Right ventricle myocardium superior (tissue), 1 donor: Measurements from ENCODE around the gene SDR42E2. TPM values are rescaled to one million over a fixed set of nuclear protein-coding genes. Genes with fewer than 3 reads are reported as not detected.
"Not testable (repeated sequence)": the region's sequence is repeated elsewhere in the genome, so short reads cannot be mapped to it uniquely, and the experiment has no call there.

Experiments
- ATAC-seq: fragments of 200-7000 bp; cut with Tn5 transposase; one replicate; pipeline ENCODE4 v1.9.1; 2020; ENCODE audit warnings: mild to moderate bottlenecking; ENCODE audit not compliant: poor library complexity
- DNase-seq: peaks from one replicate; pipeline ENCODE4 v3.0.0-alpha.2; 2020
- intact Hi-C: fragments of 100-400 bp; cut with DNase I; formaldehyde crosslinking; loops from one replicate; pipeline ENCODE4 v1.11.2; 2022
- total RNA-seq: library from RNA; stranded (reverse); fragmentation: NEBNext Ultra II Directional; extraction: Animal tissue kit (Norgen Biotek cat#: 25700); gene quantifications from one replicate; pipeline ENCODE4 v1.2.1, GENCODE V29; 2021
- donor health status: DM: no; HTN: yes; CAD: no; lungs with severe emphysema.

Gene SDR42E2
- total RNA-seq, 1 donor from 2014 or later: not detected

- no peak for ATAC-seq
- no peak for DNase-seq
- intact Hi-C loops: loop anchor here (5.0 to 10.0 kb wide), 3 partner anchors 103 to 233 kb away; partner anchors contain the start of genes PDZD9 and UQCRC2
Observed at GRCh38 chr16:22188267-22188594, 25.9 kb downstream of the SDR42E2 start.

- ATAC-seq (no peak), DNase-seq (peak; percentile 65)
- intact Hi-C loops: loop anchor here (5.0 to 10.0 kb wide), 3 partner anchors 104 to 234 kb away; partner anchors contain the start of genes PDZD9 and UQCRC2
Observed at GRCh38 chr16:22188595-22189442, 26.5 kb downstream of the SDR42E2 start.

- intact Hi-C loops: loop anchor here (5.0 to 10.0 kb wide), 3 partner anchors 105 to 235 kb away; partner anchors contain the start of genes PDZD9 and UQCRC2
- DNase-seq: peak; percentile 76
- ATAC-seq: no peak
Observed at GRCh38 chr16:22189473-22190080, 27.3 kb downstream of the SDR42E2 start.

GRCh38 chr16:22190081-22190775, 27.9 kb downstream of the SDR42E2 start:
- peak; percentile 78 for ATAC-seq
- intact Hi-C loops: no loop called here
- peak; percentile 85 for DNase-seq

GRCh38 chr16:22190776-22191531, 28.6 kb downstream of the SDR42E2 start:
- ATAC-seq: peak; percentile 81
- intact Hi-C loops: no loop called here
- peak; percentile 100 for DNase-seq

- ATAC-seq (no peak), DNase-seq (no peak)
- intact Hi-C loops: no loop called here
Observed at GRCh38 chr16:22191532-22192260, 29.4 kb downstream of the SDR42E2 start.

GRCh38 chr16:22192261-22193062, 30.2 kb downstream of the SDR42E2 start:
- ATAC-seq: peak; percentile 27
- DNase-seq: peak; percentile 90
- intact Hi-C loops: no loop called here

GRCh38 chr16:22193063-22193411, 30.7 kb downstream of the SDR42E2 start:
- intact Hi-C loops: no loop called here
- no peak for ATAC-seq
- DNase-seq: no peak

- intact Hi-C loops: loop anchor here (1.0 kb wide), 1 partner anchor 102 kb away; the partner anchor contains the start of gene POLR3E
- DNase-seq: no peak
- no peak for ATAC-seq
Observed at GRCh38 chr16:22194707-22195444, 32.6 kb downstream of the SDR42E2 start.

GRCh38 chr16:22195445-22195694, 33.1 kb downstream of the SDR42E2 start:
- intact Hi-C loops: loop anchor here (1.0 kb wide), 1 partner anchor 102 kb away; the partner anchor contains the start of gene POLR3E
- DNase-seq (no peak), ATAC-seq (no peak)

GRCh38 chr16:22195695-22196558, 33.6 kb downstream of the SDR42E2 start:
- intact Hi-C loops: loop anchor here (1.0 kb wide), 1 partner anchor 101 kb away; the partner anchor contains the start of gene POLR3E

GRCh38 chr16:22196559-22197168, 34.4 kb downstream of the SDR42E2 start:
- DNase-seq, intact Hi-C loops, ATAC-seq: not testable (repeated sequence)

More at GRCh38 chr16:22195695-22196558, 33.6 kb downstream of the SDR42E2 start:
- ATAC-seq (peak; percentile 57), DNase-seq (peak; percentile 92)

GRCh38 chr16:22198547-22199293, 36.4 kb downstream of the SDR42E2 start:
- no peak for DNase-seq
- intact Hi-C loops: no loop called here
- no peak for ATAC-seq

- ATAC-seq (no peak), DNase-seq (no peak)
- intact Hi-C loops: no loop called here
Observed at GRCh38 chr16:22202261-22202637, 39.9 kb downstream of the SDR42E2 start.

GRCh38 chr16:22203091-22203490, 40.8 kb downstream of the SDR42E2 start:
- intact Hi-C loops: no loop called here
- DNase-seq (no peak), ATAC-seq (no peak)
